Caco-2 (cell line): ENCODE data around the gene PPTC7. TPM values are rescaled to one million over a fixed set of nuclear protein-coding genes. Genes with fewer than 3 reads are reported as not detected.

ENCODE experiments used
- BruUV-seq: library from RNA; stranded (reverse); fragments of 400-500 nt; replicated peaks from 2 replicates; lab custom pipeline; 2021; lab: Mats Ljungman, UMichigan
- CTCF ChIA-PET: fragments of 300-600 bp; sonication (Branson Sonifier 250); formaldehyde crosslinking; loops from one replicate; lab custom pipeline; 2022; ENCODE audit warnings: antibody characterized with exemption; lab: Charles Lee
- POLR2A ChIA-PET: fragments of 300-600 bp; sonication (Branson Sonifier 250); formaldehyde crosslinking; loops from one replicate; lab custom pipeline; 2022; ENCODE audit warnings: antibody characterized with exemption; lab: Charles Lee
- DNase-seq, 2 experiments: peaks; one replicate each; pipeline versions ENCODE4 v3.0.0 to v3.0.0-alpha.2; 2020 to 2022
- H3K27me3 ChIP-seq: replicated peaks from 2 replicates; pipeline ENCODE4 v1.6.0; 2011; ENCODE audit warnings: low read length; ENCODE audit not compliant: control insufficient read depth, insufficient read depth
- H3K36me3 ChIP-seq: 2 replicates; pipeline ENCODE4 v1.5.1; 2011; ENCODE audit warnings: low read length; ENCODE audit not compliant: control insufficient read depth, insufficient read depth
- H3K4me1 ChIP-seq: fragments of 250-450 bp; sonication (Bioruptor Pico); 2 replicates; pipeline ENCODE4 v1.5.1; 2020; ENCODE audit warnings: mild to moderate bottlenecking
- H3K4me3 ChIP-seq: 2 replicates; pipeline ENCODE4 v1.5.1; 2011; ENCODE audit warnings: low read depth, mild to moderate bottlenecking, control low read depth, low read length
- H3K9me3 ChIP-seq: fragments of 250-450 bp; sonication (Bioruptor Pico); 2 replicates; pipeline ENCODE4 v1.5.1; 2020; ENCODE audit warnings: mild to moderate bottlenecking, moderate library complexity
- H3K27ac Mint-ChIP-seq: one replicate; pipeline ENCODE4 v1.8.0; 2022; ENCODE audit warnings: mixed read lengths; ENCODE audit not compliant: unreplicated experiment
- H3K27me3 Mint-ChIP-seq: one replicate; pipeline ENCODE4 v1.8.0; 2022; ENCODE audit warnings: mixed read lengths; ENCODE audit not compliant: insufficient read depth, unreplicated experiment
- H3K36me3 Mint-ChIP-seq: one replicate; pipeline ENCODE4 v1.8.0; 2022; ENCODE audit warnings: mild to moderate bottlenecking, mixed read lengths; ENCODE audit not compliant: insufficient read depth, unreplicated experiment
- H3K4me1 Mint-ChIP-seq: one replicate; pipeline ENCODE4 v1.8.0; 2022; ENCODE audit warnings: low read depth, mixed read lengths; ENCODE audit not compliant: unreplicated experiment
- H3K4me3 Mint-ChIP-seq: one replicate; pipeline ENCODE4 v1.8.0; 2022; ENCODE audit warnings: mild to moderate bottlenecking, moderate library complexity, mixed read lengths; ENCODE audit not compliant: unreplicated experiment
- H3K9me3 Mint-ChIP-seq: one replicate; pipeline ENCODE4 v1.8.0; 2022; ENCODE audit warnings: mixed read lengths; ENCODE audit not compliant: unreplicated experiment
- CTCF ChIP-seq, 2 experiments: fragments of 200-600 bp in 1 of 2; IDR thresholded peaks; 1 replicate in 1 of 2; 2 replicates in 1 of 2; pipeline versions ENCODE4 v1.5.1 to v1.8.0; 2011 to 2022; ENCODE audit warnings: antibody characterized with exemption in 1 of 2, control low read depth in 1 of 2, inconsistent platforms in 1 of 2, low read depth in 1 of 2, low read length in 1 of 2, mild to moderate bottlenecking in 1 of 2, moderate library complexity in 1 of 2; ENCODE audit not compliant: insufficient read depth in 1 of 2, severe bottlenecking in 1 of 2, unreplicated experiment in 1 of 2
- intact Hi-C: fragments of 100-400 bp; cut with micrococcal nuclease; formaldehyde crosslinking; loops from one replicate; pipeline ENCODE4 v1.10.0; 2022; ENCODE audit not compliant: unreplicated experiment
- total RNA-seq: library from RNA; stranded (reverse); gene quantifications from 2 replicates; pipeline ENCODE4 v1.2.3, GENCODE V29; 2022

The PPTC7 gene
- total RNA-seq, 1 experiment from 2014 or later, result 19.0 TPM

- CTCF ChIA-PET, result interaction anchor here (1.2 kb wide), 1 partner anchor 133 kb away, joined by 3 read pairs; the partner anchor contains the start of gene ARPC3
- POLR2A ChIA-PET, result no interaction called here
- Mint-ChIP-seq H3K9me3 (no peaks in the 10 kb centered on the region), H3K36me3 (peaks cover 6% of the 10 kb centered on the region), H3K27me3 (no peaks in the 10 kb centered on the region), H3K27ac (peak overlapping the region; percentile 85), H3K4me3 (peak overlapping the region; percentile 92), H3K4me1 (peaks cover 19% of the 10 kb centered on the region)
- intact Hi-C loops, result loop anchor here (2.0 kb wide), 1 partner anchor 18 kb away; no protein-coding TSS in a partner anchor
- peak; percentile 48 to 53 for DNase-seq
- Histone ChIP-seq H3K4me3 (peak overlapping the region; percentile 96), H3K27me3 (no peaks in the 10 kb centered on the region), H3K4me1 (peaks cover 31% of the 10 kb centered on the region), H3K36me3 (no peaks in the 10 kb centered on the region), H3K9me3 (no peaks in the 10 kb centered on the region)
- no peak for TF ChIP-seq CTCF (IDR thresholded peaks at IDR 0.05; ENCODE audit: insufficient read depth in 1 of 2, low read depth in 1 of 2, low read length in 1 of 2, severe bottlenecking in 1 of 2, unreplicated experiment in 1 of 2)
- no TSS peak for BruUV-seq
Measured at GRCh38 chr12:110582276-110583136, 612 bp downstream of the PPTC7 start.

- DNase-seq, result no peak
- Histone ChIP-seq H3K27me3 (no peaks in the 10 kb centered on the region), H3K9me3 (no peaks in the 10 kb centered on the region), H3K4me1 (peaks cover 33% of the 10 kb centered on the region), H3K36me3 (no peaks in the 10 kb centered on the region), H3K4me3 (peak overlapping the region; percentile 96)
- Mint-ChIP-seq H3K9me3 (no peaks in the 10 kb centered on the region), H3K4me3 (peak overlapping the region; percentile 92), H3K27ac (peak overlapping the region; percentile 85), H3K4me1 (peaks cover 21% of the 10 kb centered on the region), H3K27me3 (no peaks in the 10 kb centered on the region), H3K36me3 (peaks cover 6% of the 10 kb centered on the region)
- TF ChIP-seq CTCF (IDR thresholded peaks at IDR 0.05; ENCODE audit: insufficient read depth in 1 of 2, low read depth in 1 of 2, low read length in 1 of 2, severe bottlenecking in 1 of 2, unreplicated experiment in 1 of 2), result no peak
- no TSS peak for BruUV-seq
- CTCF ChIA-PET, result interaction anchor here (0.9 to 1.2 kb wide), 2 partner anchors 20 to 132 kb away, joined by 3 read pairs; partner anchors contain the start of gene ARPC3
- intact Hi-C loops, result loop anchor here (2.0 kb wide), 1 partner anchor 19 kb away; no protein-coding TSS in a partner anchor
- POLR2A ChIA-PET, result no interaction called here
Measured at GRCh38 chr12:110581931-110582275, 1.2 kb downstream of the PPTC7 start.

DNA sequence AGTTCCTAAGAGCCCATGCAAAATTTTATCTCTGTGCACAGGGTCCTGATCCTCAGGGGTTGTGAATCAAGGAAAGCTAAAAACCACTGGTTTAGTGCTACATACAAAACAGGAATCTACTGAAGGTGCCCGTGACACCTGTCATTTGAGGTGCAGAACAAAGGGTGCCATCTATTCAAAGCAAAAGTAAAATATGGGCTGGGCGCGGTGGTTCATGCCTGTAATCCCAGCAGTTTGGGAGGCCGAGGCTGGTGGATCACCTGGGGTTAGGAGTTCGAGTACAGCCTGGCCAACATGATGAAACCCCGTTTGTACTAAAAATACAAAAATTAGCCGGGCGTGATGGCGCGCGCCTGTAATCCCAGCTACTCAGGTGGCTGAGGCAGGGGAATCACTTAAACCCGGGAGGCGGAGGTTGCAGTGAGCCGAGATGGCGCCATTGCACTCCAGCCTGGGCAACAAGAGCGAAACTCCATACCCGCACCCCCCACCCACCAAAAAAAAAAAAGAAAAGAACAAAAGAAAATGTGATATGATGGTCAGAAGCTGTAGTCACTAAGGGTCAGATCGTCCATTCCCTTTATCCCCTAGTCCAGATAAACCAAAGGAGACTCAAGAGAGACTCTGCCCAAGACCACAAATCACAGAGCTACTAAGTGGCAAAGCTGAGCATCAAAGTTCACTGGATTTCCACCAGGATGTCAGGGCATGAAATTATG is 3.4 kb downstream of the PPTC7 start:
- Mint-ChIP-seq H3K27ac (no peak overlapping the region), H3K27me3 (no peaks in the 10 kb centered on the region), H3K4me3 (no peak overlapping the region), H3K9me3 (no peaks in the 10 kb centered on the region), H3K36me3 (peaks cover 6% of the 10 kb centered on the region), H3K4me1 (peaks cover 33% of the 10 kb centered on the region)
- H3K27me3 ChIP-seq, result no peaks in the 10 kb centered on the region
- H3K36me3 ChIP-seq, result no peaks in the 10 kb centered on the region
- DNase-seq, result no peak
- BruUV-seq, result no TSS peak
- ChIA-PET POLR2A (no interaction called here), CTCF (no interaction called here)
- H3K4me3 ChIP-seq, result no peak overlapping the region
- H3K4me1 ChIP-seq, result peaks cover 32% of the 10 kb centered on the region
- intact Hi-C loops, result no loop called here
- TF ChIP-seq CTCF (IDR thresholded peaks at IDR 0.05; ENCODE audit: insufficient read depth in 1 of 2, low read depth in 1 of 2, low read length in 1 of 2, severe bottlenecking in 1 of 2, unreplicated experiment in 1 of 2), result no peak
- no peaks in the 10 kb centered on the region for H3K9me3 ChIP-seq
